ENCODE data around the gene MAT1A.

The MAT1A gene

GRCh38 chr10:80281784-80282765, 7.4 kb downstream of the MAT1A start:
- no peak for DNase-seq (ENCODE audit: low read depth, low spot score)

GRCh38 chr10:80281292-80281691, 8.2 kb downstream of the MAT1A start:
- no peak for DNase-seq (ENCODE audit: low read depth, low spot score)

GRCh38 chr10:80280071-80280800, 9.2 kb downstream of the MAT1A start:
- no peak for DNase-seq (ENCODE audit: low read depth, low spot score)

- no peak for DNase-seq (ENCODE audit: low read depth, low spot score)
These were observed 10.3 kb downstream of the MAT1A start for GRCh38 chr10:80279146-80279545.

GRCh38 chr10:80278480-80278879, 11.0 kb downstream of the MAT1A start:
- DNase-seq (ENCODE audit: low read depth, low spot score) = no peak

- no peak for DNase-seq (ENCODE audit: low read depth, low spot score)
These were observed 11.7 kb downstream of the MAT1A start for GRCh38 chr10:80277567-80278250.

- no peak for DNase-seq (ENCODE audit: low read depth, low spot score)
These were observed 12.4 kb downstream of the MAT1A start for GRCh38 chr10:80277016-80277415.

- DNase-seq (ENCODE audit: low read depth, low spot score) = no peak
These were observed 13.1 kb downstream of the MAT1A start for GRCh38 chr10:80276335-80276734.

GRCh38 chr10:80275756-80276155, 13.7 kb downstream of the MAT1A start:
- no peak for DNase-seq (ENCODE audit: low read depth, low spot score)

- no peak for DNase-seq (ENCODE audit: low read depth, low spot score)
These were observed 14.3 kb downstream of the MAT1A start for GRCh38 chr10:80275135-80275498.

- DNase-seq (ENCODE audit: low read depth, low spot score) = no peak
These were observed 14.9 kb downstream of the MAT1A start for GRCh38 chr10:80274396-80275134.

- DNase-seq (ENCODE audit: low read depth, low spot score) = no peak
These were observed 15.8 kb downstream of the MAT1A start for GRCh38 chr10:80273523-80274170.

- no peak for DNase-seq (ENCODE audit: low read depth, low spot score)
These were observed 16.5 kb downstream of the MAT1A start for GRCh38 chr10:80272793-80273522.

GRCh38 chr10:80271416-80271815, 18.0 kb downstream of the MAT1A start:
- DNase-seq (ENCODE audit: low read depth, low spot score) = no peak

GRCh38 chr10:80270887-80271286, 18.6 kb downstream of the MAT1A start:
- DNase-seq (ENCODE audit: low read depth, low spot score) = no peak

GRCh38 chr10:80268938-80269588, 20.4 kb downstream of the MAT1A start:
- DNase-seq (ENCODE audit: low read depth, low spot score) = no peak

- no peak for DNase-seq (ENCODE audit: low read depth, low spot score)
These were observed 21.2 kb downstream of the MAT1A start for GRCh38 chr10:80268266-80268665.

GRCh38 chr10:80266513-80266863, 23.0 kb downstream of the MAT1A start:
- no peak for DNase-seq (ENCODE audit: low read depth, low spot score)

GRCh38 chr10:80265740-80266512, 23.5 kb downstream of the MAT1A start:
- no peak for DNase-seq (ENCODE audit: low read depth, low spot score)

Data from astrocyte of the hippocampus (primary cell).